ENCODE results near the gene DLST.
"Not testable (repeated sequence)": the region's sequence is repeated elsewhere in the genome, so short reads cannot be mapped to it uniquely, and the experiment has no call there.

DLST gene

GRCh38 chr14:74919421-74920165 is 37.9 kb downstream of the DLST start:
- no peak for DNase-seq

- DNase-seq: no peak
Observed at GRCh38 chr14:74920281-74920680, 38.6 kb downstream of the DLST start.

GRCh38 chr14:74921053-74921620 is 39.4 kb downstream of the DLST start:
- DNase-seq: no peak

- DNase-seq: no peak
Observed at GRCh38 chr14:74921987-74922751, 40.5 kb downstream of the DLST start.

GRCh38 chr14:74922752-74923401 is 41.2 kb downstream of the DLST start, which contains the start of gene RPS6KL1:
TSS of gene RPS6KL1 (minus strand) at chr14:74923260. CDS start at chr14:74921541, 1,719 bp downstream.
- DNase-seq: peak; percentile 73

GRCh38 chr14:74924061-74924460 is 42.3 kb downstream of the DLST start:
- no peak for DNase-seq

GRCh38 chr14:74927225-74927624 is 45.5 kb downstream of the DLST start:
- DNase-seq: no peak

GRCh38 chr14:74929242-74929641 is 47.5 kb downstream of the DLST start:
- DNase-seq: no peak

- not testable (repeated sequence) for DNase-seq
Observed at GRCh38 chr14:74931744-74932143, 50.0 kb downstream of the DLST start.

- DNase-seq: no peak
Observed at GRCh38 chr14:74932401-74932901, 50.7 kb downstream of the DLST start.

GRCh38 chr14:74932936-74933335 is 51.2 kb downstream of the DLST start:
- DNase-seq: not testable (repeated sequence)

GRCh38 chr14:74934041-74934440 is 52.3 kb downstream of the DLST start:
- no peak for DNase-seq

- no peak for DNase-seq
Observed at GRCh38 chr14:74934476-74935359, 53.0 kb downstream of the DLST start.

- no peak for DNase-seq
Observed at GRCh38 chr14:74935360-74935680, 53.6 kb downstream of the DLST start.

GRCh38 chr14:74936151-74936550 is 54.4 kb downstream of the DLST start:
- no peak for DNase-seq

GRCh38 chr14:74936731-74937130 is 55.0 kb downstream of the DLST start:
- no peak for DNase-seq

GRCh38 chr14:74937171-74937570 is 55.5 kb downstream of the DLST start:
- DNase-seq: no peak

- DNase-seq: no peak
Observed at GRCh38 chr14:74938531-74939495, 57.1 kb downstream of the DLST start.

GRCh38 chr14:74940956-74941565 is 59.3 kb downstream of the DLST start:
- no peak for DNase-seq

- DNase-seq: peak; percentile 60
Observed at GRCh38 chr14:74941676-74942097, 60.0 kb downstream of the DLST start.
